ENCODE data around the gene TMEM150B. TPM values are rescaled to one million over a fixed set of nuclear protein-coding genes. Genes with fewer than 3 reads are reported as not detected.
A peak's percentile ranks its signal among the peaks of the same experiment; 100 is the strongest.

The TMEM150B gene
- total and polyA plus RNA-seq, 9 of the 15 experiments (the other 6 are each of a cell fraction or from before 2014, with no cell fraction given), result 0.47 to 1.3 (median 0.74) TPM; not detected in 2

DNA sequence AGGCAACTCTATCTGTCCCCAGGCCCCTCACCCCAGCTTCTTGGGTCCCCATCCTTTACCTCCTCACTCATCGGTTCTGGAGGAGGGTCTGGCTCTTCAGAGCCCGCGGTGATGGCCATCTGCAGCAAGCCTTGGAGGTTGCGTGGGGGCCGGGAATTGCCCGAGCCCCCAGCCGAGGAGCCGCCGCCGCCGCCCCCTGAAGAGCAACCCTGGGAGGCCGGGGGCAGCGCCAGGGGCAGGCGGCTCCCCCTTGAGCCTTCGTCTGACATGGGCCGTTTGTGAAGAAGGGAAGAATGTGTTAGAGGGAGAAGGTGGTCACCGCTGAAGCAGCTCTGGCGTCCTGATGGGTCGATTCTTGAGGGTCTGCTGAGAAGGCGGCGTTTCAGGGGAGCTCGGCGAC is 45.8 kb downstream of the TMEM150B start:
- ATAC-seq, result no peak
- ChIA-PET CTCF (ENCODE audit: low intra/inter-chr PET ratio) (no interaction called here), POLR2A (interaction anchor here (0.7 to 2.3 kb wide), 7 partner anchors 17 to 128 kb away, joined by 3 to 15 read pairs (median 4); partner anchors contain the start of genes PPP6R1 and UBE2S)
- Histone ChIP-seq H4K20me1 (replicated peaks; ENCODE audit: control insufficient read depth, insufficient read depth, low read length) (no peaks in the 10 kb centered on the region), H3K36me3 (ENCODE audit: control insufficient read depth, insufficient read depth, low read length) (peaks cover 19% of the 10 kb centered on the region; the same call in 1 of the 3 replicates), H3K9me1 (ENCODE audit: control insufficient read depth, insufficient read depth, low read length) (no peaks in the 10 kb centered on the region), H3K27me3 (ENCODE audit: control insufficient read depth in 2 of 2, insufficient read depth in 2 of 2, low read length in 2 of 2) (no peaks in the 10 kb centered on the region), H3K4me2 (ENCODE audit: insufficient read depth, low read length) (peak overlapping the region; percentile 82), H3K27ac (ENCODE audit: extremely low read depth, low read depth, low read length) (peak overlapping the region; percentile 70), H2AFZ (ENCODE audit: low read depth, low read length) (peak overlapping the region; percentile 88; the same call in 1 of the 2 replicates), H3K9ac (ENCODE audit: insufficient read depth in 1 of 2, low read depth in 2 of 2, low read length in 2 of 2) (peak overlapping the region; percentile 63 to 89), H3K79me2 (ENCODE audit: control insufficient read depth, insufficient read depth, low read length) (peaks cover 12% of the 10 kb centered on the region), H3K4me3 (peak overlapping the region; percentile 65), H3K9me3 (replicated peaks; ENCODE audit: control insufficient read depth, insufficient read depth, low read depth, low read length) (no peaks in the 10 kb centered on the region), H3K4me1 (replicated peaks in 1 of 2; ENCODE audit: control insufficient read depth in 2 of 2, insufficient read depth in 2 of 2, low read length in 2 of 2) (peaks cover 19 to 21% of the 10 kb centered on the region in 2 experiments)
- TF ChIP-seq RBFOX2 (IDR thresholded peaks at IDR 0.05; ENCODE audit: low read depth, low read length) (peak; percentile 3; the same call in 1 of the 2 replicates), NCOR1 (IDR thresholded peaks at IDR 0.05) (no peak), NBN (IDR thresholded peaks at IDR 0.05; ENCODE audit: low read depth) (no peak), SRSF7 (optimal IDR thresholded peaks at IDR 0.05; ENCODE audit: low read depth, low read length) (no peak), TBL1XR1 (IDR thresholded peaks at IDR 0.05; ENCODE audit: low read length in 2 of 2) (no peak), SIN3B (IDR thresholded peaks at IDR 0.05; ENCODE audit: low read depth) (no peak), PCBP1 (IDR thresholded peaks at IDR 0.05; ENCODE audit: low read depth, low read length, poor library complexity, severe bottlenecking) (peak; percentile 4), SETDB1 (IDR thresholded peaks at IDR 0.05; ENCODE audit: low read length) (no peak)
- intact Hi-C loops (cut with micrococcal nuclease), result no loop called here
- FAIRE-seq, result no peak
- DNase-seq (ENCODE audit: extremely low read depth in 1 of 4, low spot score in 3 of 4), result no peak
- BruUV-seq (replicated peaks), result TSS peak; percentile 76
- in situ Hi-C loops (cut with MboI), result no loop called here
- 4% methylated on average over 13 of the region's 23 CpGs for WGBS (ENCODE audit: insufficient coverage, low coverage, missing lambda C conversion rate)

Data from K562 (cell line).